ENCODE data around the gene SULF2.

DNA sequence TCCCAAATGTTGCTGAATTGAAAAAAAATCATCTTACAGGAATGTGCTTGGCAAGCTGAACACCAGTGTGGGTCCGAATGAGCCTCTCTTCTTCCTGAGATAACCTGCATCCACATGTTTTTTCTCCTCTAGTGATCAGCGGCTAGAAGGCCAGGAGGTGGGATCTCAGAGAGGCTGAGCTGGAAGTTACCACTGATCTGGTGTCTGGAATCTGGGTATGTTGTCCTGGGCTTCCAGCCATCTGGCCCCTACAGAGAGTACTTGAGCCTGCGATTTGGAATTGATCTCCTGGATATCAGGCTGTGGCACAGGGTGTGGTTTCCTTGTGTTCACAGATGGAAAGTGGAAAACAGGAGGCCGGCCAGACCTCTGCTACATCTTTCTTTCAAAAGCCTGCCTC, 35.9 kb downstream of the SULF2 start:
- no peak for TF ChIP-seq CTCF (IDR thresholded peaks at IDR 0.05)
- TF ChIP-seq POLR2A (IDR thresholded peaks at IDR 0.05): no peak
